Cerebellar nuclear complex (tissue), 1 donor: Measurements from ENCODE around the gene DAND5.

Source experiments
- DNase-seq, 2 experiments: peaks; one replicate each; lab custom pipeline; 2025; lab: John Stamatoyannopoulos, UW

The DAND5 gene

DNA sequence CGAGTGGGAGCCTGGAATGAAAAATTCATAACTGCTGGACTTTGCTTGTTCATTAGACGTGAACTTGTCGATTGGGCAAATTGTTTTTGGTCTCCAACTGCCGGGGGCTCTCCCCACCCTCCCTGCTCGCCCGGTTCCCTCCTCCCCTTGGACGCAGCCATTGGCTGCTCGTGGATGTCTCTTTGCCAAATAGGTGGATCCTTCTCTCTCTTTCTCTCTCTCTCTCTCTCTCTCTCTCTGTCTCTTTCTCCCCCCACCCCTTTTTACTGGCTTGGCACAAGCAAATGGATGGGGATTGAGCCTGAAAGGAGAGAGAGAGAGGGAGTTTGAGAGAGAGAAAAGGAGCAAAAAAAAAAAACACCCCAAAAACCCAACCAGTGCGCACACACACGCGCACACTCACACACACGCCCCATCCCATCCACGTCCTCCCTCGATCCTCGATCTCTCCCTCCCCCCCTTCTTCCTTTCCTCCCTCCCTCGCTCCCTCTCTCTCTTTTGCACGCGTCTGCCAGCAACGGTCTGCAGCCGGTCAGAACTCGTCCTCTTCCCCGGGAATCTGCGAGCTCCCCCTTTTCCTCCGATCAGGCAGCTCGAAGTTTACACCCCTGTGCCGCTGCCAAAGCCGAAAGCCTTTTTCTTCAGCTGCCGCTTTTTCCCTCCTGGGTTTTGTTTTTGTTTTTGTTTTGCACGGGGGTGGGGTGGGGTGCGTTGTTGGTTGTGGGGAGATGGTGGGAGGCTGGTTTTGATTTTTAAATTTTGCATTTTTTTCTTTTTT is 53.7 kb downstream of the DAND5 start:
- DNase-seq = peak; percentile 73 to 92

DNA sequence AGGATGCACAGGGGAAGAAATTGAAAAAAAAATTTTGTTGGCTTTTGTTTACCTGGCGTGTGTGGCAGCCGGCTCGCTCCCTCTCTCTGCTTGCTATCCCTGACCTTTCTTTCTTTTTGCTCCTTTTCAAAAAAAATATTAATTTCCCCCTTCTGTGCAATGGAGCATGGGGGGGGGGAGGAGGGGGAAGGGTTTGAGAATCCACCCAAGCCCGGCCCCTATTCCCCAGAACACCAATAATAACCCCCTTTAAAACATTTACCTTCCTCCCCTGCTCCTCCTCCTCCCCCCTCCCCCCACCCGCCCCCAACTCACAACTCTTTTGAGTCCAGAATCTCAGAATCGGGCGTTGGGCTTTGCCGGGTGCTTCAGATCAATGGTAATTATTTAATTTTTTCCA is 54.3 kb downstream of the DAND5 start:
- DNase-seq = no peak
